Astrocyte of the cerebellum (primary cell): ENCODE measurements around the gene TIMM8B.
A peak's percentile ranks its signal among the peaks of the same experiment; 100 is the strongest.

Source experiments
- DNase-seq: peaks from one replicate; pipeline ENCODE4 v3.0.0-alpha.2; 2011; ENCODE audit warnings: low read depth
- H3K4me3 ChIP-seq: 2 replicates; pipeline ENCODE4 v1.5.1; 2011; ENCODE audit warnings: mild to moderate bottlenecking, low read depth, low read length, moderate library complexity
- in situ Hi-C: cut with HindIII; loops from 2 replicates; pipeline ENCODE4 v1.10.0; 2017; ENCODE audit warnings: low sequenced_read_pairs
- TF ChIP-seq, protein P1 (sequence below): IDR thresholded peaks from 2 replicates; pipeline ENCODE4 v1.5.1; 2012; ENCODE audit warnings: low read length, low read depth, moderate library complexity, mild to moderate bottlenecking; ENCODE audit errors: missing control alignments

The TIMM8B gene, protein sequence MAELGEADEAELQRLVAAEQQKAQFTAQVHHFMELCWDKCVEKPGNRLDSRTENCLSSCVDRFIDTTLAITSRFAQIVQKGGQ

DNA sequence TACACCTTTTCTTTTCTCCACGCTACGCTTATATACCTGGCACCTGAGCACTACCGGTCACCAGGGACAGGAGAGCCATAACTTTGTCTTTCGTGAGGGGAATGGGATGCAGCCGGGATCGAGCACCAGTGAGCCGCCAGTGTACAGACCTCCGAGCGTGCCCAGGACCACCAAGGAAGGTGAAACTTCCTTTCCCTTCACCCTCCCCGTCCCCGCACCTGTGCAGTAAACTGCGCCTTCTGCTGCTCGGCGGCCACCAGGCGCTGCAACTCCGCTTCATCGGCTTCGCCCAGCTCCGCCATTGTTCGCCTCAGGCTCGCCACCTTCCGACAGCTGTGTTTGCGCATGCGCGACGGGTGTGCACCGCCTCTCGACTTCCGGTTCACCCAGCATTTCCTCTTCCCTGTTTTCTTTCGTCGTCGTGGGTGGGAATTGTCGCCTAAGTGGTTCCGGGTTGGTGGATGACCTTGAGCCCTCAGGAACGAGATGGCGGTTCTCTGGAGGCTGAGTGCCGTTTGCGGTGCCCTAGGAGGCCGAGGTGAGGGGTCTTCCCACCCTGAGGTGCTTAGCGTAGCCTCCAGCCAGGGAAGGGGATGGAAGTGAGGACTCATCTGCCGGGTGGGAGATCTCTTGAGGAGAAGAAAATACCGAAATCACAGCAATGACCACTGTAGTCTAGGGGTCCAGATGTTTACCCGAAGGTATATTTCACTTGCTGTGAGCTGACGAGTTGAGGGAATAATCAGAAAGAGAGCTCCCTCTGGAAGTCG is at the start of gene TIMM8B, which contains the start of gene SDHD:
Gene TIMM8B (minus strand): TSS at position 335 of the 770 bp plus-strand sequence. CDS start 33 bp downstream, at position 302.
Gene SDHD (plus strand): TSS at position 452 of the 770 bp plus-strand sequence. CDS start 35 bp downstream, at position 487.
- TF ChIP-seq, protein P1, sequence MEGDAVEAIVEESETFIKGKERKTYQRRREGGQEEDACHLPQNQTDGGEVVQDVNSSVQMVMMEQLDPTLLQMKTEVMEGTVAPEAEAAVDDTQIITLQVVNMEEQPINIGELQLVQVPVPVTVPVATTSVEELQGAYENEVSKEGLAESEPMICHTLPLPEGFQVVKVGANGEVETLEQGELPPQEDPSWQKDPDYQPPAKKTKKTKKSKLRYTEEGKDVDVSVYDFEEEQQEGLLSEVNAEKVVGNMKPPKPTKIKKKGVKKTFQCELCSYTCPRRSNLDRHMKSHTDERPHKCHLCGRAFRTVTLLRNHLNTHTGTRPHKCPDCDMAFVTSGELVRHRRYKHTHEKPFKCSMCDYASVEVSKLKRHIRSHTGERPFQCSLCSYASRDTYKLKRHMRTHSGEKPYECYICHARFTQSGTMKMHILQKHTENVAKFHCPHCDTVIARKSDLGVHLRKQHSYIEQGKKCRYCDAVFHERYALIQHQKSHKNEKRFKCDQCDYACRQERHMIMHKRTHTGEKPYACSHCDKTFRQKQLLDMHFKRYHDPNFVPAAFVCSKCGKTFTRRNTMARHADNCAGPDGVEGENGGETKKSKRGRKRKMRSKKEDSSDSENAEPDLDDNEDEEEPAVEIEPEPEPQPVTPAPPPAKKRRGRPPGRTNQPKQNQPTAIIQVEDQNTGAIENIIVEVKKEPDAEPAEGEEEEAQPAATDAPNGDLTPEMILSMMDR: peak; percentile 20
- in situ Hi-C loops: no loop called here
- peak within 1 kb of the TSS; percentile 98 for H3K4me3 ChIP-seq
- DNase-seq: peak; percentile 96

DNA sequence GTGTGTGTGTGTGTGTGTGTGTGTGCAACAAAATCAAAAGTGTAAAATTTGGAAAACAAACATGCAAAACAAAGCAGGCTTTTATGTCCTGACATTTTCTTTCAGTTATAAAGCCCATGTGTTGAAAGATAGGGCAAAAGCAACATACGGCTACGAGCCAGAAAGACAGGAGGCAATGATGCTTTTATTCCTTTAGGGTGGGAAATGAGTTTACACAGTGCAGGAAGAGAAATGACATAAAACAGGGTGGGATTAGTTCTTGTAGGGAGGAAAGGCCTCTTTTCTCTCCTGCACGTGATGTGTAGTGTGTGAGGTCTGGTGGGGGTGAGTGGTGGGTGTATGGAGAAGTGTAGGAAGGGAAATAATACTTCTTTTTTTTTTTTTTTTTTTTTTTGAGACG is 47.9 kb upstream of the TIMM8B start:
- no peak for DNase-seq
- no peak overlapping the region for H3K4me3 ChIP-seq
- TF ChIP-seq, protein P1: no peak
- in situ Hi-C loops: no loop called here

DNA sequence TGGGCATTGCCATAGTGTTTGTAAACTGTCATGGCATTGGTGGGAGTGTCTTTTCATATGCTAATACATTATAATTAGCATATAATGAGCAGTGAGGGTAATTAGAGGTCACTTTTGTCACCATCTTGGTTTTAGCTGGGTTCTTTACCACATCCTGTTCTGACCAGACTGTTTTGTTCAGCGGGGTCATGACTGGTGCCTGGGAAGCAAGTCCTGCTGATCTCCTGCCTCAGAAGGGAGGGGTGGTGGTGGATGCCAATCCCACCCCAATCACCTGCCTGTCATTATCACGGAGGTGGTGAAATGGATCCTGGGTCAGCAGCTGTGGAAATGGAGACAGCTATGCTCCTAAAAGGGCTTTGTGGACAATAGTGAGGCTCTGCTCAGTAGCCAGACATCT is 46.2 kb upstream of the TIMM8B start:
- no peak overlapping the region for H3K4me3 ChIP-seq
- TF ChIP-seq, protein P1: no peak
- in situ Hi-C loops: no loop called here
- no peak for DNase-seq

DNA sequence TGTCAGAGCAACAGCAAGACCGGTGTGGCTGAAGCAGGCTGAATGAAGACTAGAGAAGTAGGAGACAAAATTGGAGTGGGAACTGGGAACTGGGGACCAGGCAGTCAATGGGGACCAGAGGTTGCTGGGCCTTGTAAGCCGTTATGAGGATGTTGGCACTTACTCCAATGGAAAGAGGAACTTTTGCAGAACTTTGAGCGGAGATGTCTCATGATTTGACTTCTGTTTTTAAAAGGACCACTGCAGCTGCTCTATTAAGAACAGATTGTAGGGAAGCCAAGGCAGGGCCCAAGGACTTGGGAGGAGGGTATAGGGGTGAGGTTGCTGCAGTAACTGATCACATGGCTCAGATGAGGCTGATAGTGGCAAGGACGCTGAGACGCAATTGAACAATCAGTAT is 43.1 kb upstream of the TIMM8B start:
- no peak overlapping the region for H3K4me3 ChIP-seq
- TF ChIP-seq, protein P1: no peak
- in situ Hi-C loops: no loop called here
- DNase-seq: no peak

DNA sequence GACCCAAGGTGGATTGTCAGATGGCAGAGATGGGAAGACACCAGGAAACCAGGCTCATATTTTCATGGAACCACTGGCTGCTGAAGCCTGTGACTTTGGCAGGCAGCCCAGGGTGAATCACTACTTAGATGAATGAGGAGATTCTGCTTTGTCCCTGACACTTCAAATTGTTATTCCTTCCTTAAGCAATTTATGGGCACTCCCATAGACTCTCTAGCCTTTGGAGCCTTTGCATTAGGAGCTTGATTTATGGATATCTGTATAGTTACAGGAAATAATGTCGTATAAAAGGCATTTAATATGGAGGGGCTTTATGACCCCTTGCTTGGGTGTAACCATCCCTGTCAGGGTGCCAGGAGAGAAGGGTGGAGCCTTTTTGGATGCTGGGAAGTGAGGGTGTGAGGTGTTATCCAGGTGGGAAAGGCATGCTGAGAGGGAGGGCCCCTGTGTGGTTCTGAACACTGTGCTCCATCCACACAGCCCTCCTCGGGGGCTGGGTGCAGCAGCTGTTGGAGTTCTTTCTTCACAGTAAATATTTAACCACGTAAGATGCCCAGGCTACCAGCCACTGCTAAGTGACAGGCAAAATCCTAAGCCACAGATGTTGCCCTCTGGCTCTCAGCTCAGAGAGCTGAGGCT is 42.0 kb upstream of the TIMM8B start:
- H3K4me3 ChIP-seq: no peak overlapping the region
- in situ Hi-C loops: no loop called here
- peak; percentile 40 for DNase-seq
- TF ChIP-seq, protein P1: no peak

DNA sequence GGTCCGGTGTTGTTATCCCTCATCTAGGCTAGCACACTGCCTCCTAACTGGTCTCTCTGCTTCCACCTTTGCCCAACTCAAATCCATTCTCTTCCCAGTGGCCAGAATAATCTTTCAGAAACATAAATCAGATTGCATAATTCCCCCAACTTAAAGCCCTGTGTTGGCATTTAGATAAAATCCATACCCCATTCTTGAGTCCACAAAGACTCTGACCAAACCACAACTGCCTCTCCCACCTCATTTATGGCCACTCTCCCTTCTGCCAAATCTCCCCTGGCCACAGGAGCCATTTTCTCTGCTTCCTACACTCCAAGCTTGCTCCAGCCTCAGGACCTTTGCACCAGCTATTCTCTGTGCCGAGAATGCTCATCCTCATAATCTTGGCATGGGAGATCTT is 40.5 kb upstream of the TIMM8B start:
- TF ChIP-seq, protein P1: no peak
- no peak for DNase-seq
- in situ Hi-C loops: no loop called here
- no peak overlapping the region for H3K4me3 ChIP-seq
